T-helper 22 cell (primary cell): Measurements from ENCODE around the gene PRKCQ.

ENCODE experiments used
- DNase-seq: peaks from one replicate; pipeline ENCODE4 v3.0.0-alpha.2; 2020; ENCODE audit warnings: low read depth

The PRKCQ gene

DNA sequence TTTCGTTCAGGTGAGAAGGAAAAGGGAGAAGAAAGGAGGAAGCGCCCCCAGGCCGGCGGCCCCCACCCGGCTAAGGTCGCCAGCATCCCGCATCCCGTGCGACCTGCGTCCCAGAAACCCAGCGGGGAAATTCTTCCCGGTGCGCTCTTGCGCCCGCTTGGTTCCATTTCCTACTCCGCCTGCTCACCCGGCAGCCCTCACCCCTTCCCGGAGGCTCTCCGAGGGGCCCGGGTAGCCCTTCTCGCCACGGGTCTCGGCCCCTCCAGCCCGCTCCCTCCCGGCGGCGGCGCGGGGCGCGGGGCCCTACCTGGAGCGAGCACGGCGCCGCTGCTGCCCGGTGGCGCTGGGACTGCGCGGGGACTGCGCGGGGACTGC lies at the start of gene PRKCQ:
Gene PRKCQ, minus strand, starts transcription at position 373 of the 375 bp plus-strand sequence. CDS start 65,141 bp downstream, outside the sequence.
- DNase-seq: no peak

DNA sequence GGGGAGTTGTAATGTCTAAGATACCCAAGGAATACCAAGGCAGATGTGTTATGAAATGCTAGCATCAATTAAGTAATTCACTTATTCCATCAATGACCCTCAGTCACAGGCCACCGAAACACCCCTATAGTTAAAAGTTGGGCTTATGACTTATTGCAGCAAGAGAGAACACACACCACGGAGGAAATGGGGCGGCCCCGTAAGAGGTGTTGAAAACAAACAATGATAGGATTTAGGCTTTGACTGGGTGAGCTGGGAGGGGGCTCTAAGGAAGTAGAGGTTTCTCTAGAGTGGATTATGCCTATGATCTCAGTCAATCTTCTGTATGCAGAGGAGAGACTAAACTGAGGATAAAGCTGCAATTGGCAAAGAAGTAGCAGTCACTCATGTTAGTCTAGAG lies 45.4 kb upstream of the PRKCQ start:
- DNase-seq: no peak

DNA sequence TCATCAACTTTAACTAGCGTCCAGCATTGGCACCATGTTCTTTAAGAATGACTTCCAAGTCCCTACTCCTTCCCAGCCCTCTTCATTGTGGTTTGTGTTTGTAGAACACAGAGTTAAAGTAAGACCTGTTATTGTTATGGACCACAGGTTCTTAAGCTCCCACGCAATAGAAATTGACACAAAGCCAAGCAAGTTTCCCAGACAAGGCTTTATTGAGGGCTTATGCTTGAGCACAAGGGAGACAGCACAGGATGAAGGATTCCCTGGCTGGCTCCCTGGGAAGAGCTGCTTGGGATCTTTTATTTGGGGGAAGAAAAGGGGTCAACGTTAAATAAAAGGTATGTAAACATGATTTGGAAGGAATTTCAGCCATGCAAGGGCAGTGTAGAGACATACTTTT lies 44.3 kb upstream of the PRKCQ start:
- DNase-seq: no peak

DNA sequence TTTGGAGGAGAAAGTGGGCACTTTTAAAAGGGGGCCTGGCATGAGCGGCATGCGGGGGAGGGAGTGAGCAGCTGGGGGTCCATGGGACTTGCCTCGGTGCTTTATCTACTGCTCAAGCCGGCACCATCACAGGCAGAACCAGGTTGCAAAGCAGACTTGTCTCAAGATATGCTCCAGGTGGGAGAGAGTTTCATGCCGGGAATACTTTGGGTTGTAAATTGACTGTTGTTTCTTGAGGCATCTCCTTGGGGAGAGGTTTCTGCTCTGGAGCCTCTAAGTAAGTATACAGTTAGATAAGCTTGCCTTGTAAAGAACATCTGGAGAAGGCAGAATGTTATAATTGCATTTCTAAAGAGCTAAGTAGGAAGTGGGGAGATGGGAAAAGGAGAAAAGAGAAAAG lies 42.8 kb upstream of the PRKCQ start:
- no peak for DNase-seq

- no peak for DNase-seq
Observed at GRCh38 chr10:6621536-6621935, 41.5 kb upstream of the PRKCQ start.

- no peak for DNase-seq
Observed at GRCh38 chr10:6619660-6620059, 39.6 kb upstream of the PRKCQ start.

DNA sequence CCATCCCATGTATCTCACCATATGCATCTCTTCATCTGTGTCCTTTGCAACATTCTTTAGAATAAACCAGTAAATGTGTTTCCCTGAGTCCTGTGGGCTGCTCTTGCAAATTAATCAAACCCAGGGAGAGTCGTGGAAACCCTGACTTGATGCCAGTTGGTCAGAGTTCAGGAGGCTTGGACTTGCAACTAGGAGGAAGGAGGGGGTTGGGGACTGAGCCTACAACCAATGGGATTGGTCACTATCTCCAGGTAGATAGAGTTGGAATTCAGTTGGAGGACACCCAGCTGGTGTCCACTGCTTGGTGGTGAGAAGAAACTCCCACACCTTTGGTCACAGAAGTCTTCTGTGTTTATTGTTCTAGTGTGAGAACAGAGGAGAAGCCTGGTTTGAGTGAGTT lies 38.3 kb upstream of the PRKCQ start:
- no peak for DNase-seq

- no peak for DNase-seq
Observed at GRCh38 chr10:6617309-6618076, 37.4 kb upstream of the PRKCQ start.

- no peak for DNase-seq
Observed at GRCh38 chr10:6615971-6616370, 35.9 kb upstream of the PRKCQ start.

DNA sequence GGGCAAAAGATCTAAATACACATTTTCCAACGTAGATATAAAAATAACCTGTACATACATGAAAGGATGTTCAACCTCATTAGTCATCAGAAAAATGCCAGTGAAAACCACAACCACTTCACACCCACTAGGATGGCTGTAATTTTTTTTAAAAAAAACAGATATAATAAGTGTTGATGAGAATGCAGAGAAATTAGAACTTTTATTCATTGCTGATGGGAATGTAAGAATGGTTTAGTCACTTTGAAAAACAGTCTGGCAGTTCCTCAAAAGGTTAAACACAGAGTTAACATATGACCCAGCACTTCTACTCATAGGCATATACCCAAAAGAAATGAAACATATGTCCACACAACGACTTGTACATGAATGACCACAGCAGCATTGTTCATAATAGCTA lies 32.3 kb upstream of the PRKCQ start:
- DNase-seq: no peak

DNA sequence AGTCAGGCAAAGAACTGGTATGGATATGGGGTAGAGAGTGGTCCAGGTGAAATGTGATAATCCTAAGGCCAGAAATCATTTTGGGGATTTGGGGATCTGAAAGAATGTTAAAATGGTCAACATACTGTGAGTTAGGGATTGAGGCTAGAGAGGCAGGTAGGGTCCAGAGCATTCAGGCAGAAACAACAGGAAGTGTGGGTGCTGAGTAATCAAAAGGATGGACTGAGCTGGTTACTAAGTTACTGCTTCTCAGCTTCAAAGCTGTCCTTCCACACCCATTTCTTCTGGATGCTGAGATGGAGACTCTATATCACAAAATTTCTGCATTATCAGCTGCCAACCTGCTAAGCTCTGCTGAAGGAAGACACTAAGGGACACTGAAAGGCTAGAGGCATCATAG lies 30.6 kb upstream of the PRKCQ start:
- DNase-seq: no peak

DNA sequence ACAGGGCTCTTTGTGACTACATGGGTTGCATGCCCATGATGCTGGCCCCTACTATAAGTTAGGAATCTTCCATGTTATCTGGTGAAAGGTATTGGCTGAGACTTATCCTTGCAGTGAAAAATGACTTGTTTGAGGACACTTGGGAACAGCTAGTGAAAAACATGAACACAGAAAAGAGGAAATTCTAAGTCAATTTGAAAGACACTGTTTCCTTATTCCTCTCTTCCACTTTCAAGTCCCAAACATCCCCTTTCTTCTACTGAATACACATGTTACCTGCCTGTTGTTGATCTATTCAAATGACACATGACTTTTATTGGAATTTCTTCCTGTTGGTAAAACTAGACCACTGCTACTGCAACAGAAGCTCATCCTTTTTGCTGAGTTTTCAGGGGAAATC lies 29.5 kb upstream of the PRKCQ start:
- no peak for DNase-seq

DNA sequence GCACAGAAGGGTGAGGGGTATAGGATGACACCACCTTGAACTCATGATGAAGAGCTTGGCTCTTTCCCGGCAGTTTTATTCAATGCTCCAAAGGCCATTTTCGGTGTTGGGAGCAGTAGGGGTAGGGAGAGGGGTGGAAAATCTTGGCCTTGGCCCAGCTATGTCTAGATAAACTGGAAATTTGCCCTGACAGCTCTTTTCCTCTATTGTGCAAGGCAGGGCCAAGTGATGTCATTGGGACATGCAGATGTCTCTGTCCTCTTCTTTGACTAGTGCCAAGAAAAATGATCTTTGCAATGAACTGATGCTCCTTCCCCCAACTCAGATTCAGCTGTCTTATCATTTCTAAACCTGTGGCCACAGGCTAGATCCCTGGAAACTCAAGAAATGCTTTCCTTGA lies 27.7 kb upstream of the PRKCQ start:
- DNase-seq: no peak

GRCh38 chr10:6607182-6607581 lies 27.1 kb upstream of the PRKCQ start:
- DNase-seq: peak; percentile 19

GRCh38 chr10:6603142-6604125 lies 23.4 kb upstream of the PRKCQ start:
- DNase-seq: no peak

DNA sequence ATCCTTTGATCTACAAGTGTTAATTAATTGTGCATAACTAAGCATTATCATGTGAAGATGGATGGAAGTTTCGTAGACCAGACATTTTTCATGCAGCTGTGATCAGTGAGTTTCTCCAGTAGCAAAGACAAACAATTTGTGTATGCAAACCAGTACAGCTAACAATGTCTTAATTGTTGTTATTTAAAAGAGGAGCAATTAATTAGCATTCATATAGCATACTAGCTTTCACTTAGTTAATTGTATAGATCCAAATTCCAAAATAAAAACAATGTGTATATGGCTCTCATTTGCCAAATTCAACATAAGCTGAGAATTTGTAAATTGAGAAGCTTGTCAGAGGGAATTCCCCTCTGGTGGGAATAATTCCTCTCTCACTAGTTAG lies 22.6 kb upstream of the PRKCQ start:
- no peak for DNase-seq

GRCh38 chr10:6602026-6602699 lies 22.1 kb upstream of the PRKCQ start:
- DNase-seq: no peak

- DNase-seq: no peak
Observed at GRCh38 chr10:6601246-6601805, 21.2 kb upstream of the PRKCQ start.

GRCh38 chr10:6600224-6600987 lies 20.3 kb upstream of the PRKCQ start:
- no peak for DNase-seq

GRCh38 chr10:6598679-6599078 lies 18.6 kb upstream of the PRKCQ start:
- DNase-seq: no peak

- no peak for DNase-seq
Observed at GRCh38 chr10:6597478-6597877, 17.4 kb upstream of the PRKCQ start.

- no peak for DNase-seq
Observed at GRCh38 chr10:6595499-6595898, 15.4 kb upstream of the PRKCQ start.
